Islet precursor cell (in vitro differentiated cells): ENCODE data around the gene PILRA.
"Not testable (repeated sequence)": the region's sequence is repeated elsewhere in the genome, so short reads cannot be mapped to it uniquely, and the experiment has no call there.

ENCODE experiments used
- DNase-seq: peaks from one replicate; pipeline ENCODE4 v3.0.0-alpha.2; 2018

The PILRA gene

GRCh38 chr7:100358027-100358856 is 15.0 kb upstream of the PILRA start, which contains the start of gene PILRB:
Gene PILRB (plus strand): TSS chr7:100358117. CDS start chr7:100358303, 186 bp downstream.
- DNase-seq, result peak; percentile 49

DNA sequence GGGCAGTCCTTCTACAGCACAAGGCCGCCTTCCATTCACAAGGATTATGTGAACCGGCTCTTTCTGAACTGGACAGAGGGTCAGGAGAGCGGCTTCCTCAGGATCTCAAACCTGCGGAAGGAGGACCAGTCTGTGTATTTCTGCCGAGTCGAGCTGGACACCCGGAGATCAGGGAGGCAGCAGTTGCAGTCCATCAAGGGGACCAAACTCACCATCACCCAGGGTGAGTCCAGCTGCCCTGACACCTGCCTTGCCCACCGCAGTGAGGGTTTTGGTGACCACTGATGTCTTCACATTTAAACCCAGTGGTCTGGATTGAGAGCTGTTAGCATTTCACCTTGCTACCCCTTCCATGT is 14.5 kb upstream of the PILRA start:
- DNase-seq, result peak; percentile 39

- no peak for DNase-seq
Observed at GRCh38 chr7:100360135-100360854, 13.0 kb upstream of the PILRA start.

GRCh38 chr7:100363098-100363497 is 10.2 kb upstream of the PILRA start:
- no peak for DNase-seq

GRCh38 chr7:100363797-100364196 is 9.5 kb upstream of the PILRA start:
- not testable (repeated sequence) for DNase-seq

GRCh38 chr7:100364480-100364879 is 8.8 kb upstream of the PILRA start:
- DNase-seq, result no peak

GRCh38 chr7:100365998-100366367 is 7.3 kb upstream of the PILRA start:
- DNase-seq, result not testable (repeated sequence)

- DNase-seq, result no peak
Observed at GRCh38 chr7:100366411-100367250, 6.7 kb upstream of the PILRA start.

DNA sequence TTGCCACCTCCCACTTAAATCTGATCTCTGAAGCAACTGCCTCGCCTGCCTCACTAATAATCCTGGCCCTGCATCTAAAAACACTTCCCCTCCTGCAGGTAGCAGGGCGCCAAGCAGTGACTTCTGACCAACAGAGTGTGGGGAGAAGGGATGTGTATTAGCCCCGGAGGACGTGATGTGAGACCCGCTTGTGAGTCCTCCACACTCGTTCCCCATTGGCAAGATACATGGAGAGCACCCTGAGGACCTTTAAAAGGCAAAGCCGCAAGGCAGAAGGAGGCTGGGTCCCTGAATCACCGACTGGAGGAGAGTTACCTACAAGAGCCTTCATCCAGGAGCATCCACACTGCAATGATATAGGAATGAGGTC is 6.1 kb upstream of the PILRA start:
- DNase-seq, result no peak

DNA sequence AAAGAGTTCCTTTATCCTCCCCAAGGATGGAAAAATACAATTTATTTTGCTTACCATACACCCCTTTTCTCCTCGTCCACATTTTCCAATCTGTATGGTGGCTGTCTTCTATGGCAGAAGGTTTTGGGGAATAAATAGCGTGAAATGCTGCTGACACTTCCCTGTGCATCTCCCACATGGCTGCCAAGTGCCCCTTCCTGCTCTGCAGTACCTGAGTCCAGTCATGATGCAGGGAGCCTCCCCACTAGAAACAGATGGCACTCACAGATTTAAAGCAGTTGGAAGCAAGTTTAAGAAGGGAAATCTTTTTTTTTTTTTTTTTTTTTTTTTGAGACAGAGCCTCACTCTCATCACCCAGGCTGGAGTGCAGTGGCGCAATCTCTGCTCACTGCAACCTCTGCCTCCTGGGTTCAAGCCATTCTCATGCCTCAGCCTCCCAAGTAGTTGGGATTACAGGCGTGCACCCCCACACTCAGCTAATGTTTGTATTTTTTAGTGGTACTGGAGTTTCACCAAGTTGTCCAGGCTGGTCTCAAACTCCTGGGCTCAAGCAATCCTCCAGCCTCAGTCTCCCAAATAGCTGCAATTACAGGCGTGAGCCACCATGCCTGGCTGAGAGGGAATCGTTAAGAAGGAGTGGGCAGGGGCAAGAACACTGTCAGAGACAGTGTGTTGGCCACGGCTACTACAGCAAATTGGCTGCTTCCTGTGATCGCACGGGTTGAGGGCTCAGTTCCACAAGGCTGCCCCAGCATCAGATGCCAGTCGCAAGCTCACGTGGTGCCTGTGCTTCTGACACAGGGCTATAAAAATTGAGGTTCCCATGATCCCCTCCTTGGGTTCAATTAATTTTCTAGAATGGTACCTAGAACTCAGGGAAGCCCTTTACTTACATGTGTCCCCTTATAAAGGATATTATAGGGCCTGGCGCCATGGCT is 5.3 kb upstream of the PILRA start:
- DNase-seq, result no peak

GRCh38 chr7:100369105-100369504 is 4.2 kb upstream of the PILRA start:
- no peak for DNase-seq

- peak; percentile 35 for DNase-seq
Observed at GRCh38 chr7:100370303-100370702, 3.0 kb upstream of the PILRA start.

DNA sequence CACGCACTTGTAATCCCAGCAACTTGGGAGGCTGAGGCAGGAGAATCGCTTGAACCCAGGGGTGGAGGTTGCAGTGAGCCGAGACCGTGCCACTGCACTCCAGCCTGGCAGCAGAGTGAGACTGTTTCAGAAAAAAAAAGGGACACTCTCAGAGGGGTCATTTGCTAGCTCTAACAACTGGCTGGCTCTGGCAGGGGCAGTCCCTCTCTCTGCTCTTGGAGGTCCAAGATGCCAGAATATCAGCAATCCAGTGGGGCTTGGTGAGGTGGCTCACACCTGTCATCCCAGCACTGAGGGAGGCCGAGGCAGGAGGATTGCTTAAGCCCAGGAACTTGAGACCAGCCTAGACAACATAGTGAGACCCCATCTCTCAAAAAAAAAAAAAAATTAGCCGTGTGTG is 2.5 kb upstream of the PILRA start:
- peak; percentile 48 for DNase-seq

GRCh38 chr7:100371561-100372171 is 1.6 kb upstream of the PILRA start:
- peak; percentile 60 for DNase-seq

GRCh38 chr7:100372256-100372655 is 1.0 kb upstream of the PILRA start:
- DNase-seq, result peak; percentile 65

- DNase-seq, result no peak
Observed at GRCh38 chr7:100372694-100373093, 593 bp upstream of the PILRA start.

GRCh38 chr7:100373870-100374598 is 747 bp downstream of the PILRA start:
- not testable (repeated sequence) for DNase-seq

DNA sequence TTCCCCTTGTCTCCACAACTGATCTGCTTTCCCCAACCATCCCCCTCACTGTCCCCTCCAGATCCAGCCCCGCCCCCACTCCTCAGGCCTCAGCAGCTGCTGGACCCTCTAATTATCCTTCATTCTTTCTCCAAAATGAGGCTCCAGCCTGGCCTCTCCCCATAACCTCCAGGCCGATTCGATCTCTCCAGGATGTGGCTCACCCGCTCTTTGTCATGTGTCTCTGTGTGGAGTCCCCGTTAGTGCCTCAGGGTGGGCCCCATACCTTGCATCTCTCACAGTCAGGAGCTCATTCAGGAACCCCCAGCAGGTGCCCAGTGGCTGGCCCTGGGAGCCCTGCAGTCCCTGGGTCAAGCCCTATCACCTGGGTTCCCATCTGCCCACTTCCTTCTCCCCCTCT is 1.3 kb downstream of the PILRA start:
- DNase-seq, result no peak

- DNase-seq, result no peak
Observed at GRCh38 chr7:100376066-100376465, 2.8 kb downstream of the PILRA start.

- no peak for DNase-seq
Observed at GRCh38 chr7:100378114-100378755, 4.9 kb downstream of the PILRA start.

DNA sequence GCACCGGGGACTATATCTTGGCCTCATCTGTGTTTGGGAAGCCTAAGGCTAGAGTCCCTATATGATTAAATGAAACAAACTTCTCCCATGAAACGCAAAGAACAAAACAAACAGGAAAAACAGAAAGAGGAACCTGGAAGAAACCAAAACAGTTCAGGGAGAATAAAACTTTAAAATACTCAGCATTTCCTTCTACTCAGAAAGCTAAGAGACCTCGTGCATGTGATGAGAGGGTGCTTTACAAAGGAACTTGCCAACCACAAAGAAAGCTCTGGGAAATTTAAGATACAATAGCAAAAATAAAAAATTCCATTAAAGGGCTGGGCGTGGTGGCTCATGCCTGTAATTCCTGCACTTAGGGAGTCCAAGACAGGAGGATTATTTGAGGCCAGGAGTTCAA is 6.9 kb downstream of the PILRA start:
- no peak for DNase-seq
